Measurements from ENCODE around the gene CDK5R1. TPM values are rescaled to one million over a fixed set of nuclear protein-coding genes. Genes with fewer than 3 reads are reported as not detected.

CDK5R1 gene
- polyA plus RNA-seq, 3 donors: 0.44 to 1.0 (median 0.48) TPM

- Histone ChIP-seq H4K20me1 (ENCODE audit: insufficient read depth, low read length) (no peaks in the 10 kb centered on the region), H3K9me3 (replicated peaks in 1 of 2; ENCODE audit: control insufficient read depth in 1 of 2, insufficient read depth in 1 of 2, low read length in 2 of 2) (no peaks in the 10 kb centered on the region), H3K27me3 (ENCODE audit: control insufficient read depth in 2 of 2, insufficient read depth in 2 of 2, low read length in 2 of 2) (peaks cover 30 to 41% of the 10 kb centered on the region in 2 donors), H3K4me1 (ENCODE audit: control insufficient read depth in 1 of 2, insufficient read depth in 2 of 2, low read length in 2 of 2) (peaks cover 15 to 19% of the 10 kb centered on the region in 2 donors), H3K36me3 (replicated peaks in 1 of 2; ENCODE audit: control insufficient read depth in 1 of 2, insufficient read depth in 2 of 2, low read length in 2 of 2) (no peaks in the 10 kb centered on the region), H3K4me3 (replicated peaks in 1 of 3; ENCODE audit: low read depth in 2 of 3, low read length in 3 of 3) (peak overlapping the region; percentile 13 to 68 (median 32)), H3K9ac (ENCODE audit: insufficient read depth, low read length, poor library complexity, severe bottlenecking) (peak overlapping the region; percentile 39), H3K4me2 (replicated peaks; ENCODE audit: extremely low read depth, low read length, poor library complexity, severe bottlenecking) (peak overlapping the region; percentile 72), H3K79me2 (ENCODE audit: insufficient read depth, low read length) (no peaks in the 10 kb centered on the region), H3K27ac (ENCODE audit: low read depth in 1 of 2, low read length in 2 of 2) (no peak overlapping the region), H2AFZ (ENCODE audit: insufficient read depth, low read depth, low read length, poor library complexity, severe bottlenecking) (peak overlapping the region; percentile 73)
- intact Hi-C loops (cut with micrococcal nuclease): loop anchor here in 1 of 2 donors (10.0 kb wide), 1 partner anchor 55 kb away; no protein-coding TSS in a partner anchor
- H3K27ac Mint-ChIP-seq: no peak overlapping the region
- 1% methylated on average over 54 of the region's 61 CpGs for WGBS (ENCODE audit: insufficient coverage)
- peaks cover 45 to 48% (median 48%) of the 10 kb centered on the region in 3 donors for H3K27me3 Mint-ChIP-seq (ENCODE audit: low read depth in 3 of 3)
- peaks cover 0 to 21% (median 4%) of the 10 kb centered on the region in 7 donors for H3K9me3 Mint-ChIP-seq
- H3K4me1 Mint-ChIP-seq: peaks cover 20% of the 10 kb centered on the region
- TF ChIP-seq, protein P1, sequence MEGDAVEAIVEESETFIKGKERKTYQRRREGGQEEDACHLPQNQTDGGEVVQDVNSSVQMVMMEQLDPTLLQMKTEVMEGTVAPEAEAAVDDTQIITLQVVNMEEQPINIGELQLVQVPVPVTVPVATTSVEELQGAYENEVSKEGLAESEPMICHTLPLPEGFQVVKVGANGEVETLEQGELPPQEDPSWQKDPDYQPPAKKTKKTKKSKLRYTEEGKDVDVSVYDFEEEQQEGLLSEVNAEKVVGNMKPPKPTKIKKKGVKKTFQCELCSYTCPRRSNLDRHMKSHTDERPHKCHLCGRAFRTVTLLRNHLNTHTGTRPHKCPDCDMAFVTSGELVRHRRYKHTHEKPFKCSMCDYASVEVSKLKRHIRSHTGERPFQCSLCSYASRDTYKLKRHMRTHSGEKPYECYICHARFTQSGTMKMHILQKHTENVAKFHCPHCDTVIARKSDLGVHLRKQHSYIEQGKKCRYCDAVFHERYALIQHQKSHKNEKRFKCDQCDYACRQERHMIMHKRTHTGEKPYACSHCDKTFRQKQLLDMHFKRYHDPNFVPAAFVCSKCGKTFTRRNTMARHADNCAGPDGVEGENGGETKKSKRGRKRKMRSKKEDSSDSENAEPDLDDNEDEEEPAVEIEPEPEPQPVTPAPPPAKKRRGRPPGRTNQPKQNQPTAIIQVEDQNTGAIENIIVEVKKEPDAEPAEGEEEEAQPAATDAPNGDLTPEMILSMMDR (IDR thresholded peaks at IDR 0.05): no peak
- H3K4me3 Mint-ChIP-seq: peak overlapping the region; percentile 61 to 93
- peaks cover 6 to 17% of the 10 kb centered on the region in 2 donors for H3K36me3 Mint-ChIP-seq
- no peak for DNase-seq
These were observed 32.7 kb downstream of the CDK5R1 start for GRCh38 chr17:32519228-32520103.

DNA sequence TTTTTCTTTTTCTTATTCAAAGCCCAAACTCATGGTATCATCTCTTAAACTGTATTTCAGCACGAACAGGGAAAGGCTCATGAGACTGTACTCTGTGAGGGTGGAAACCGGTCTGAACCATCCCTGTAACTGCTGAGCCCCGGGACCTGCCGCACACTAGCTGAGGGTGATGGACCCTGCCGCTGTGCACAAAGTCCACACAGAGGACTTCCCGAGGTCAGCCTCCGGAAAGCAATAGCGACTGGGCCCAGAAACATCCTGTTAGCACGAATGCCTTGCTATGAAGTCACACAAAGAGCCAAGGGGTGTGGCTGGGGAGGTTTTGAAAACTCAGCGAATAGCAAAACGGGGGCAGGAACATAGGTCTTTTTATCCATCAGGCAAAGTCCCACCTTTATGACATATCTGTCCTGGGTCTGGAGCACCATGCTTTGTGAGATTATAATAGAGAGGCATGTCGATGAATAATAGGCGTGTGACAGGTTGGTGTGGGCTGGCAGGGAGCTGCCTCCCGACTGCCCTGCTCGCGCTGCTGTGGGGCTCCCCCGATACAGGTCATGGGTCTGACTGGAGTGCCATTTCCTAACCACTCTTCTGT, 33.4 kb downstream of the CDK5R1 start:
- peaks cover 46 to 53% (median 48%) of the 10 kb centered on the region in 3 donors for H3K27me3 Mint-ChIP-seq (ENCODE audit: low read depth in 3 of 3)
- H3K4me3 ChIP-seq (replicated peaks in 1 of 3; ENCODE audit: low read depth in 2 of 3, low read length in 3 of 3): no peak overlapping the region
- H3K4me1 ChIP-seq (ENCODE audit: control insufficient read depth in 1 of 2, insufficient read depth in 2 of 2, low read length in 2 of 2): peaks cover 15 to 19% of the 10 kb centered on the region in 2 donors
- H3K27ac Mint-ChIP-seq: no peak overlapping the region
- H2AFZ ChIP-seq (ENCODE audit: insufficient read depth, low read depth, low read length, poor library complexity, severe bottlenecking): no peak overlapping the region
- H4K20me1 ChIP-seq (ENCODE audit: insufficient read depth, low read length): no peaks in the 10 kb centered on the region
- TF ChIP-seq, protein P1 (IDR thresholded peaks at IDR 0.05): no peak
- H3K36me3 ChIP-seq (replicated peaks in 1 of 2; ENCODE audit: control insufficient read depth in 1 of 2, insufficient read depth in 2 of 2, low read length in 2 of 2): no peaks in the 10 kb centered on the region
- no peak overlapping the region for H3K9ac ChIP-seq (ENCODE audit: insufficient read depth, low read length, poor library complexity, severe bottlenecking)
- H3K36me3 Mint-ChIP-seq: peaks cover 6 to 17% of the 10 kb centered on the region in 2 donors
- no peaks in the 10 kb centered on the region for H3K9me3 ChIP-seq (replicated peaks in 1 of 2; ENCODE audit: control insufficient read depth in 1 of 2, insufficient read depth in 1 of 2, low read length in 2 of 2)
- no peak overlapping the region for H3K27ac ChIP-seq (ENCODE audit: low read depth in 1 of 2, low read length in 2 of 2)
- WGBS (ENCODE audit: insufficient coverage): 42% methylated on average over 14 of the region's 17 CpGs
- peak overlapping the region; percentile 72 for H3K4me2 ChIP-seq (replicated peaks; ENCODE audit: extremely low read depth, low read length, poor library complexity, severe bottlenecking)
- peaks cover 20% of the 10 kb centered on the region for H3K4me1 Mint-ChIP-seq
- intact Hi-C loops (cut with micrococcal nuclease): loop anchor here in 1 of 2 donors (10.0 kb wide), 1 partner anchor 55 kb away; no protein-coding TSS in a partner anchor
- H3K4me3 Mint-ChIP-seq: peak overlapping the region; percentile 61 to 93
- peaks cover 0 to 21% (median 4%) of the 10 kb centered on the region in 7 donors for H3K9me3 Mint-ChIP-seq
- H3K79me2 ChIP-seq (ENCODE audit: insufficient read depth, low read length): no peaks in the 10 kb centered on the region
- H3K27me3 ChIP-seq (ENCODE audit: control insufficient read depth in 2 of 2, insufficient read depth in 2 of 2, low read length in 2 of 2): peaks cover 30 to 41% of the 10 kb centered on the region in 2 donors
- peak in 1 of 3 donors; percentile 17 for DNase-seq

Data from CD14-positive monocyte (primary cell).